Stimulated activated CD4-positive, alpha-beta T cell treated with anti-CD3 and anti-CD28 coated beads, Interleukin-15, amount 100 ng/mL, for 1 hour (primary cell): Measurements from ENCODE around the gene TTC19.
"Not testable (repeated sequence)": the region's sequence is repeated elsewhere in the genome, so short reads cannot be mapped to it uniquely, and the experiment has no call there.

Source experiments
- DNase-seq, 2 donors: peaks; one replicate each; pipeline ENCODE4 v3.0.0-alpha.2; 2020; ENCODE audit warnings: low read depth in 1 of 2, low spot score in 1 of 2

The TTC19 gene

DNA sequence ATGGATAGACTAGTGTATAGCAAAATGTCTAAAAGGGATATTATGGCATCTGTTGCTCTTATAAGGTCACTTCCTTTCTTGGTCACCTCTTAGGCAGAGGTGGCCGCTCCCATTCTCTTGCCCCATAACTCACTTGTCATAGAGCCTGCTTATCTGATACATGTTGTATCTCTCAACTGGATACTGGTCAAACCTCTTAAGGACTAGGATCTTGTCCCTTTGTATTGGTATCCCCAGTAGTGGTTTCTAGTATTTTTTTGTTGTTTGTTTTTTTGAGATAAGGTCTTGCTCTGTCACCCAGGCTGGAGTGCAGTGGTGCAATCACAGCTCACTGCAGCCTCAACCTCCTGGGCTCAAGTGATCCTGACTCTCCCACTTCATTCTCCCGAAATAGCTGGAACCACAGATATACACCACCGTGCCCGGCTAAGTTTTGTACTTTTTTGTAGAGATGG is 27.1 kb upstream of the TTC19 start:
- no peak for DNase-seq

DNA sequence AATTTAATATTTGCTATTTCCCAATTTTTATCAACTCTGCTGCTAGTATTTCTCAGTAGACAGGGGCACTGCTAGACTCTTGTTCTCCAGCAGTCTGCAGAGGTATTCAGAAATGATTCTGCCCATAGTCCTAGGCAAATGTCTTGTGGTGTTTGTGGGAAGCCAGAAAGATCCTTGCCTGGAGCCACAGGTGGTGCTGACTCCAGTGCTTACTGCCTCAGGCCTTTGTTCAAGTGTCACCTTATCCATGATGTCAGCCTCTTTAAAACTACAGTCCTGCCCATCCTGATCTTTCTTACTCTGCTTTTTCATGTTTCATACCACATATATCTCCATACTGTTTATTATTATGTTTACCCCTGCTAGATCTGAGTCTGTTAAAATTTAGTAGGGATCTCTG is 26.6 kb upstream of the TTC19 start:
- DNase-seq, result no peak

DNA sequence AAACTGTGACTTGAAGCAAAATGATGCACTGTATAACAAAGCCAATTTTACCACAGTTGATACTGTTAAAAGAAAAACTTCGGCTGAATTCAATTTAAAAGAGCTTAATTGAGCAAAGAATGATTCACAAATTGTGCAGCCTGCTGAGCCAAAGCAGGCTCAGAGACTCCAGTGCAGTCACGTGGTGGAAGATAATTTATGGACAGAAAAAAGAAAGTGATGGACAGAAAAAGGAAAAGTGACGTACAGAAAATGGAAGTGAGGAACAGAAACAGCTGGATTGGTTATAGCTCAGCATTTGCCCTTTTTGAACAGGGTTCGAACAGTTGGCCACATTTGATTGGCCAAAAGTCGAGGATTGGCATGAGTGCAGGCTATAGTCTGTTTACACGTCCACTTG is 25.8 kb upstream of the TTC19 start:
- DNase-seq, result no peak

DNA sequence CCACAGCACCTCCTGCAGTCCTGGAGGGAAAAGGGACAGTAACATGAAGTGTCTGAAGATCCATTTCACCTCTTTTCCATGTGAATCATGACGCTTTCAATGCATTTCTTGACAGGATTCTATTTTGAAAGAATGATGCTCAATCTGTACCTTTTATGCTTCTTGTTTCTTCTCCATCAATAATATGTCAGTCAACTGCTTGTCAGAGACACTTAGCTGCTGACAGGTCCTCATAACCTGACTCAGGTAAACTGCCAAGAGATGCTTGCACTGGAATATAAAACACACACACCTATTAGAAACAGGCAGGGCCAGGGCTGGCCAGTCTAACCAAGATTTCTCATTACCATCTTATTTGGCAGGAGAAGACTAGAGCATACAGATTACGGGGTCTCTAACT is 21.7 kb upstream of the TTC19 start:
- no peak for DNase-seq

DNA sequence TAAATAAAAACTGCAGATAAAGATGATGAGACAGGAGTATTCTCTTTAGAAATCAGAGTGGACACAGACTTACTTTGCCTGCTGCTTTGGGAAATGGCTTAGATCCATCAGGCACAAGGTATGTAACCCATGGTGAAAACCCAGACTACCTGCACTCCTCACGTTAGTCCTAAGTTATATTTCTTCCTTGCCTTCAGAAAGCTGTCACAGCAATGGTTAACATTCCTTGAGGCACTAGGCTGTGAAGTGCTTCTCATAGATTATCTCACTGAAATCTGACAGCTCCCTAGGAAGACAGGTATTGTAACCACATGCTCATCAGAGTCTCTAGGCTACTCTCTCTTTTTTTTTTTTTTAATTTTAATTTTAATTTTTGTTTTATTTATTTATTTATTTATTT is 21.0 kb upstream of the TTC19 start:
- DNase-seq, result no peak

DNA sequence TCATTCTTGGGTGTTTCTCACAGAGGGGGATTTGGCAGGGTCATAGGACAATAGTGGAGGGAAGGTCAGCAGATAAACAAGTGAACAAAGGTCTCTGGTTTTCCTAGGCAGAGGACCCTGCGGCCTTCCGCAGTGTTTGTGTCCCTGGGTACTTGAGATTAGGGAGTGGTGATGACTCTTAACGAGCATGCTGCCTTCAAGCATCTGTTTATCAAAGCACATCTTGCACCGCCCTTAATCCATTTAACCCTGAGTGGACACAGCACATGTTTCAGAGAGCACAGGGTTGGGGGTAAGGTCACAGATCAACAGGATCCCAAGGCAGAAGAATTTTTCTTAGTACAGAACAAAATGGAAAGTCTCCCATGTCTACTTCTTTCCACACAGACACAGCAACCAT is 20.6 kb upstream of the TTC19 start:
- DNase-seq, result not testable (repeated sequence)

DNA sequence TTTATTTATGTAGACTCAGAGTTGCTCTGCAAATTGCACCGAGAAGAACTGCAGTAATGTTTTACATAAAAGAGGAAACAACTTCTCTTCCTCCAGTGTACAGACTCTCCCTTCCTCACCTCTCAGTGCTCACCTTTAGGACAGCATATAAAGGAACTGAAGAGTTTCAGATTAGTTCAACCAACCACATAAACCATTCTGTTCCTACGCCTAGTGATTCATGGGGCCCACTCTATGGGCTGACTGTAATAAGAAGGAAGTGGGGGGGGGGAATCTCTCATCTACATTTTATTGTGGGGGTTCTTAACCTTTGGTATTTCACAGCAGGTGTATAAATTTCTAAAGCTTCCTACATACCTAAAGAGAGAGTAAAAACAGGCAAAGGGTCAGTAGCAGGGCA is 18.4 kb upstream of the TTC19 start:
- DNase-seq, result no peak

DNA sequence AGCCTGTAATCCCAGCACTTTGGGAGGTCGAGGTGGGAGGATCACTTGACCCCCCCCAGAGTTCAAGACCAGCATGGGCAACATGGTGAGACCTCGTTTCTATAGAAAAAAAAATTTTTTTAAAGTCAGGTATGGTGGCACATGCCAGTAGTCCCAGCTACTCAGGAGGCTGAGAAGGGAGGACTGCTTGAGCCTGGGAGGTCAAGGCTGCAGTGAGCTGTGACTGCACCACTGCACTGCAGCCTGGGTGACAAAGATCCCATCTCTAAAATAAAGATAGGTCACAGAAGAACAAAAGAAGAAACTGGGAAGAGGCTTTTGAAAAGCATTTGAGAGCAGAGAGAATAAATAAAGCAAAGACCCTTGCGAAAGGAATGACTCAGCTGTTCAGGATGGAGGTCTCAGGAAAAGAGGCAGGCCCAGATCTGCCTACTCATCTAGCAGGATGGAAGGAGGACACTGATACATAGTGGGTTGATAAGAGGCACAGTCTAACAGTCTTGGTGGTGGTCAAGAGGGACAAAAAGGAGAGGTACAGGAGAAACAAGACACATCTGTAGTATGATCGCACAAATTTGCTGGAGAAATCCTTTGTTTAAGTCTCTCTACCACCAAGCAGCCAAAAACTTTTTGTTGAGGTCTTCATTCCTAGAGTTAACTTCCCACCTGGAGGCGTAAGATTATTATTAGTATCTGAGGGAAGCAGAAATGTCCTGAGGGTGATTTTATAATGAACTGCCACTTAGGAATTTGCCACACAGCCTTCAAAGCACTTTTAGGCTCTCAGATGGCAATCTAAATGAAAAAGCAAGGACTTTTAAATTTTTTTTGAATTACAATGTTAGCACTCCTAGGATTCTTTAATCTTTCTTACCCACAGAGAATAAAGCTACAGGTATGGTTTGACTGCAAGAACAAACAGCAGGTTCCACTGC is 17.7 kb upstream of the TTC19 start:
- no peak for DNase-seq

DNA sequence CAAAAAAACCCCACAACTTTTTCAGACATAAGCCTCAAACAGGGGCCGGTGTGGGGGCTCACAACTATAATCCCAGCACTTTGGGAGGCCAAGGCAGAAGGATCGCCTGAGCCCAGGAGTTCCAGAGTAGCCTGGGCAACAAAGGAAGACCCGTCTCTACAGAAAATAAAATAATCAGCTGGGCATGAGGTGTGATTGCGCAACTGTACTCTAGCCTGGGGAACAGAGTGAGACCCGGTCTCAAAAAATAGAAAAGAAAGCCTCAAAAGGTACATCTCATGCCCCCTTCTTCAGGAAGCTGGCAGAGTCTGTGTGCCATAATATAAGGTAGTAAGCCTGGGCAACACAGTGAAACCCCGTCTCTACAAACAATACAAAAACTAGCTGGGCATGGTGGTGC is 3.3 kb upstream of the TTC19 start:
- no peak for DNase-seq

DNA sequence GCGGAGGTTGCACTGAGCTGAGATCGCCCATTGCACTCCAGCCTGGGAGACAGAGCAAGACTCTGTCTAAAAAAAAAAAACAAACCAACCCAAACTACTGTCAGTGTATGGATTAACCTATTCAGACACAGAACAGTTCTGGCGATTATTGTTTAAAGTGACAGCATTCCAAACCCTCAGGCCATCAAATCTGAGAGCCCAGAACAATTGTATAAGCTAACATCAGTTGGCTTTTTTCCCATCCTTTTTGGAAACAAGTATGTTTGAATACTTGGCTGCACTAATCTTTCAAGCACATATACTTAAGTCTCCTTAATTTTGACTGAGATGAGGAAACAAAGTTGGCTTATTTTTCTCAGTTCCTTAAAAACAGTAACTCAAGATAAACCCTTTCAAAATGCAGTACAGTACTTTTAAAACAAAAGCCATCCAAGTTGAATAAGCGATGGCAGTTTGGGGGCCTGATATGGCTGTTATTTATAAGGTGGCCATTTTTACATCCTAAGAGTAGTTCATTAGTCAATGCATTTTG is 1.5 kb upstream of the TTC19 start:
- DNase-seq, result no peak

DNA sequence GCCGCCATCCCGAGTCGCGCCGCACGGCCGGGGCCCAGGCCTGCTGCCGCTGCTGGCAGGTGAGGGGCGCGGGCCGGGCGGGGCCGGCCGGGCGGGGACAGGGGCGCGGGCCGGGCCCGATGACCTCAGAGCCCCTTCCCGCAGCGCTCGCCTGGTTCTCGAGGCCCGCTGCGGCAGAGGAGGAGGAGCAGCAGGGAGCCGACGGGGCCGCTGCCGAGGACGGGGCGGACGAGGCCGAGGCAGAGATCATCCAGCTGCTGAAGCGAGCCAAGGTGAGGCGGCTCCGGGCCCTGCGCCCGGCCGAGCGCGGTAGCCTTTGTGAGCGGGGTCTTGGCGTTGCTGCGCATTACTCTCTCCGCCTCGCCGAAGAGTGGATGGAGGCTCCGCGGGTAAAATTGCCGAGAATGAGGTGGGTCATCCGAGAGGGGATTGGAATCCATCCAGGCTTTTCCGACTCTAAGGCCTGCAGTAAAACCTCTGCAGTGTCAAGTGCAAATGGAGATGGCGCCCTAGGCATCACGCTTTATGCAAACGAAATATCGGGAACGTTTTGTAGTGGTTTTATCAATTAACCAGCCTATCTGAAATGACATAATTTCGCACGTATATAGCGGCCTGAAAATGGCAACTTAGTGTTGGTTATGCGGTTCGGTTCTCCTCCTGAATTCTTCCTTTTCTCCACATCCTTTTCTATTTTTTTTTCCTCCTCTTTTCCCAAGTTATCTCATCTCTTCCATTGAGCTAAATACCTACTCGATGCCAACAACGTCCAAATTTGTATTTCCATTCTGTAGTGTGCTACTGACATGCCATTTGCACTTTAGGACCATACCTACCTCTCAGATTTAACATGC is 577 bp downstream of the TTC19 start:
- DNase-seq, result no peak

DNA sequence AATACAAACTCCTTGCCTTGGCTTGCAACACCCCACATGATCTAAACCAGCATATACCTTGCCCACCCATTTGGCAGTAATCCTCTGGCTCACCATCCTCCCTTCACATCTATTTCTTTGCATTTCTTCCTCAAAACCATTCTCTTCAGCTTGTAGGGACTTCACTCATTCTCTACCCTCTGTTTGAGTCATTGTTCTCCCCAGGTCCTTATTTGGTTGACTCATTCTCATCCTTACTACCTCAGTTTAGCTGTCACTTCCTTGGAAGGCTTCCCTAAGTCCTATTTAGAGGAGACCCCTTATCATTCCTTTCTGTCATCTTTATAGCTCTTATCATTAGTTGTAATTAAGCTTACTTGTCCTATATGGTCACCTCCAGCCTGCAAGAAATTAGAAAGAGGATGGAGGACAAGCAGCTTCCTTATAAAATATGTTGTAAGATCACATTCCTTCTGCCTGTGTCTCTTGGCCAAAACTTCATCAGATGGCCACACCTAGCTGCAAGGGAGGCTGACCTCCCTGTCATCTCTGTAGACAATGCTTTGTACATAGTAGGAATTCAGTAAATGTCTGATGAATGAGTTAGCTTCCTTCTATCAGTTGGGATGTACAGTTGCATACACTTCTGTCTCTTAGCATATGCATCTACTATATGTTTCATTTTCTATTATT is 1.7 kb downstream of the TTC19 start:
- DNase-seq, result no peak

DNA sequence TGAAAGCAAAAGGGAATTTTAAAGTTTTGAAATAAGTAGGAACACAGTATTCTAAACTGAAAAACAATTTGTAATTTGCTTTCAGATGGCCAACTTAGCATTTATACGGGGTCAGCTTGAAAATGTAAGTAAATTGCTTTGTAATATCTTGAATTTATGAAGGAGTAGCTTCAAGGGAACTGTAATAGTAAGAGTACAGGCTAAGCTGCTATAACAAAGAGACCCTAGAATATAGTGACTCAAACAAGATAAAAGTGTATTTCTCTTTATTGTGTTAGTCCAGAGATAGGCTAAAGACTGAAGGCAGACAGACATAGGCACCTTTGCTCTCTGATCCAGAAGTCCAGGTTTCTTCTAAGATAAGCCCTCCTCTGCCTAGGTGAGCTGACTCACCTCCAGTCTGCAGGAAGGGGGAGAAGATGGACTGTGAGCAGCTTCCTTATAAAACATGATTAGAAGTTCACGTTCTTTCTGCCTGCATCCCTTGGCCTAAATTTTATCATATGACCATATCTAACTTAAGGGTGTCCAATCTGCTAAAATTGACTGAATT is 3.2 kb downstream of the TTC19 start:
- no peak for DNase-seq

DNA sequence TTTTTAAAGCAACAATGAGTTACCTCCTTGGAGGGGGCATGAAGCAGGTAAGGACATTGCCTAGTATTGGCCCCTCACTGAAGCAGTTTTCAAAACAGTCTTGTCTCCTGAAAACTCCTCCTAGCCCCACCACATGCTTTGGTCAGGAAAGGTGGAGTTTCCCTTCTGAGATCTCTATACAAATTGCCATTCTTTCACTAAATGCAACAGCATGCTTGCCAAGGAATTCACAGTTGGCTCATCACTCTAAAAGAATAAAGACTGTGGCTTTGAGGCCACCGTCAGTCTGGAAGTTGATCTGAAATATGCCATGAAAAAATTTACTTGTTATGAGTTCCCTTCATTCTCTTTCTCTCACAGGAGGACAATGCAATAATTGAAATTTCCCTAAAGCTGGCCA is 4.2 kb downstream of the TTC19 start:
- no peak for DNase-seq

DNA sequence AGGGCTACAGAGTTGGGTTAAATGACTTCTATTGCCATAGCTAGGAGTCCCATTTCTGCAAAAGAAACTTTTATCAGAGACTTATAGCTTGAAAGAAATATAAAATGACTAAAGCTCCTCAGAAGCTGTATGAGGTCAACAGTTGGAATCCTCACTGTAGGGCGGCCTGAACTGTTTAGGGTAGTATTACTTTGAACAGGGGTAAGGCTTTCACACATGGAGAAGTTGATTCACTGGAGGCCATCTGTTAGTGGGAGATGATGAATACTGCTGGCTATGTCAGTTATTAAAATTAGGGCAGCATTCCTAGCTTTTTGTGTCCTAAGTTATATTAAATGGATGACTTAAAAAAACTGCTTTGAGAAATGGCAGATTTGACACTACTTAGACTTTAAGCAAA is 6.0 kb downstream of the TTC19 start:
- DNase-seq, result no peak

DNA sequence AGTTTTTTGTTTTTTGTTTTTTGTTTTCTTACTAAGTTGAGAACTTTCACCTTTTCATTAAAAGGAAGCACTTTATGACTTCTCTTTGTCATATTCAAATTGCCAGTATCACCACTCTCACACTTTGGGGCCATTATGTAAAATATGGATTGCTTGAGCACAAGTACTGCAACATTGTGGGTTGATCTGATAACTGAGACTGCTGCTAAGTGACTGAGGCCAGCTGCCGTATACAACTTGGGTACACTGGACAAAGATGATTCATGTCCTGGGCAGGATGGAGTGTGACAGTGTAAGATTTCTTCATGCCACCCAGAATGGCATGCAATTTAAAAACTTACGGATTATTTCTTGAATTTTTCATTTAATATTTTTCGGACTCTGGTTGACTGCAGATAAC is 7.8 kb downstream of the TTC19 start:
- DNase-seq, result no peak

DNA sequence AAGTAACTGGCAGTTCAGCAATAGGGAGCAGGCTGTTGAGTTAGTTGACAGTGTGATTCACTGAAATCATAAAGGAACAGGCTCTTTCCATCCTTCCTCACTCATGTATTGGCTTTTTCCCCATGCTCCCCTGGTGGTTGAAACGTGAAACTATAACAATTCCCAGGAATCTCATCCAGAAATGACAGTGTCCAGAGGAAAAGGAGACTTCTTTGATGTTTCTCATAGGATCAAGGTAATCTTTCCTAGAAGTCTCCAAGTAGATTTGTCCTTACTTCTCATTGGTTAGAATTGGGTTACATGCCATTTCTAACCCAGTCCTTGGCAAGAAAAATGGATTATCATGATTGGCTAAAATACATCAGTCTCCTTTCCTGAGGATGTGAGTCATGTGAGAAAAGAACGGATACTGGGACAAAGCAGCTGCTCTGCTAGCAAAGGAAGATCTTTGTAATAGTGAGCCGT is 14.4 kb downstream of the TTC19 start:
- no peak for DNase-seq

DNA sequence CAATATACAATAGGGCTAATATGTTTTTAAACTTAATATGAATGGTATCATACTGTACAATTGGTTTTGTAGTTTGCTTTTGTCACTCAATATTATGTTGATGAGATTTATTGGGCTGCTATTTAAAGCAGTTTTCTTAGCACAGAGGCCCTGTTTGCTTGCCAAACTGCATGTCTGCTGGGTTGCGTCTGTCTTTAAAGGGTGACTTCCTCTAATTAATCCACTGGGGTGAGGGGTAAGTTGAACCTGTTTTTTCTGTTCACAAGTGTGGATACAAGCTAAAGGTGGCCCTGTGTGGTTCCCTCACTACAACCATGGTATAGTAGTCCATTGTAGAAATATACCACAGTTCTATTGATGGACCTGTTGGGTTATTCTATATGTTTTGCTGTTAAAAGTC is 19.7 kb downstream of the TTC19 start:
- no peak for DNase-seq

DNA sequence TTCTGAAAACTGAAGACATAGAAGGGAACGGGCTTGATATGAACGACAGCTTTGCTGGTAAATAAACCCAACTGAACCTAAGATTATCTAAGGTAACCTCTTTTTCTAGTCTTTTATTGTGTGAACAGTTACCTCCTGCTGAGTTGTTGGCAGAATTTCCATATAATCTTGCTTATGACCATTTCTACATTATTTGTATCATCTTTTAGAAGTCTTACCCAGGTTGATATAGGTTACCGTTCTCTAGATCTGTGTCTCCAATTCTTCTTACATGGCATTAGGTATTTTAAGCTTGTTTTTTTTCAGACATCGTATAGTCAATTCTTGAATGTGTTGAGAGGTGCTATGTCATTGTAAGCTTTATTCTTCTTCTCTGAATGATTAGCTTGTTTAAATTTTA is 24.3 kb downstream of the TTC19 start:
- DNase-seq, result no peak

DNA sequence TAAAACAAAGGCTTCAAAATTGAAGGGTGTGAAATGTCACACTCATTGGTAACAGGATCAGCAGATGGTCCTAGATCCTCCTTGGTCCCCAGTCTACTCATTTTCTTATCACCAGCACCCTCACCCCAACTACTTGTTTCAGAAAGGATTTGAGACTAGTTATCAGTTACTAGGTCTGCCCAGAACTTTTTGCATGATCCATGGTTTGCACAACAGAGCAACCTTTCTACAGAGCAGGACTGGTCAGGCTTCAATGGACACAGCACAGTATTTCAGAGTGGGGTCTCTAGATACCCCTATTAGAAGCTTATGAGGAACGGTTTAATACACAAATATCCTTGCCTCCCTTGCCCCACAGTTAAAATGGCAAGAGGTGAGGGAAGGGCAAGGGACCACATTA is 25.6 kb downstream of the TTC19 start:
- no peak for DNase-seq

DNA sequence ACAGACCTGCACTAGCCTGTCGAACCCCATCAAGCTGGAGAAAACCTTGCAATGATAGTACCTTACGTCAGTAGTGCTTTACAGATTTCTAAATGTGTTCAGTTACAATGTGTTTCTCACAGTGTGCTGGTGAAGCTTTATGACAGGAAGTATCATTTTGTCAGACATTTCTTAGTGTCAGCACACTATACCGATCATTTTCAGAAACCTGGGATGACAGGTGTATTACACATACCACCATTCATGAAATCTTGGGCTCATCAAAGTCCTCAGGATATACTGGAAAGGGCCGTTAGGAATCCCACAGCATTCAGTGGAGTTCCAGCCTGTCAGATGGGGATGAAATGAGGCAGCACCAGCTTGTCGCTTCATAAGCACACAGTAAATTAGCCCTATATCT is 27.3 kb downstream of the TTC19 start:
- no peak for DNase-seq
